IPS DF 19.7 (cell line): ENCODE data around the gene RFC1.
"Not testable (repeated sequence)": the region's sequence is repeated elsewhere in the genome, so short reads cannot be mapped to it uniquely, and the experiment has no call there.

Source experiments
- DNase-seq: peaks from one replicate; pipeline ENCODE4 v3.0.0-alpha.2; 2013; ENCODE audit warnings: low read depth, low spot score

Gene RFC1

DNA sequence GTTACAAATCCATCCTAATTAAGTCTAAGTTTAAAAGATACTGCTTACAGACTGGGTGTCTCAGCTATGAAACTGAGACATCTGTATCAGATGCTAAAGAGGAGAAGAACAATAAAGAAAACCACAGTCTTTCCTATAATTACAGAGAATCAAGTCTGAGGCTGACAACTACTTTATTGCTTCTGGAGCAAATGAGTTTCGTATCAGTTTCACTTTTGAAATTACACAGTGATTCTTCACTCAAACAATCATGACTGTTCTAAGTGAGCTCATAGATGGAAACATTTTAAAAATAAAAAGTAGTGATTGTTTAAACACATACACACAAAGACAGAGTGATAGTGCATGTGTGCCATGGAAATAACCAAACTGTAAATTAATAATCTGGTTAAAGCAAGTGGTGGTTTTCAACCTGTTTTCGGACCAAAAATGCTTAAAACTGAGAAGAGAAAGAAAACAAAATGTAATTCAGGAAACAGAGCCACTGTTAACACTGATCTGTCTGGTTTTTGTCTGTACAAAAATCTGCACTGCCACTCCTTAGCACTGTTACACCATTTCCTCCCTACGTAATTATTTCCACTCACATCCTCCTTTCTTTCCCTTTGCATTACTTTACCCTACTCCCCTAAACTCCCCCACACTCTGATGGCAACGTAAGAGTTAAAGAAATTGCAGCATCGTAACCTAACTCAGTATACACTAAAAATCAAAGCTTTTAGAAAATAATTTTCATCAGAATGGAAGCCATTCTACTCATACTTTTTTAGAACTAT lies 12.5 kb downstream of the RFC1 start:
- DNase-seq = no peak

DNA sequence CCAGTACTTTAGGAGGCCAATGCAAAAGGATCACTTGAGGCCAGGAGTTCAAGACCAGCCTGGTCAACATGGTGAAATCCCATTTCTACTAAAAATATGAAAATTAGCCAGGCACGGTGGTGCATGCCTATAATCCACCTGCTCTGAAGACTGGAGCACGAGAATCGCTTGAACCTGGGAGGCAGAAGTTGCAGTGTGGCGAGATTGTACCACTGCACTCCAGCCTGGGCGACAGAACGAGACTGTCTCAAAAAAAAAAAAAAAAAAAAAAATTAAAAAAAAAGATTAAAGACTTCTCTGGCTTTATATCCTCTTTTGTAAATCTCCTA lies 13.0 kb downstream of the RFC1 start:
- not testable (repeated sequence) for DNase-seq

DNA sequence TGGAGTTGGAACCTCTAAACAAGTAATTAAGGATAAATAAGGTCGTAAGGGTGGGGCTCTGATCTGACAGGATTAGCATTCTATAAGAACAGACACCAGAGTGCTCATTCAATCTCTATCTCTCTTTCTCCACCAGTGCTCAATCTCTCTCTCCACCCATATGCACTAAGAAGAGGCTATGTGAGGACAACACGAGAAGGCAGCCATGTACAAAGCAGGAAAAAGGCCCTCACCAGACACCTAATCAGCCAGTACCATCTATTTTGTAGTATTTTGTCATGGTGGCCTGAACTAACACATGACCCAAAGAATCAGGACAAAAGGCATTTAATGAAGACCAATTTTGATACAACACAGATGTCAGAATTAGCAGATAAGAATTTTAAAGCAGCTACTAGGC lies 16.8 kb downstream of the RFC1 start:
- DNase-seq = no peak

DNA sequence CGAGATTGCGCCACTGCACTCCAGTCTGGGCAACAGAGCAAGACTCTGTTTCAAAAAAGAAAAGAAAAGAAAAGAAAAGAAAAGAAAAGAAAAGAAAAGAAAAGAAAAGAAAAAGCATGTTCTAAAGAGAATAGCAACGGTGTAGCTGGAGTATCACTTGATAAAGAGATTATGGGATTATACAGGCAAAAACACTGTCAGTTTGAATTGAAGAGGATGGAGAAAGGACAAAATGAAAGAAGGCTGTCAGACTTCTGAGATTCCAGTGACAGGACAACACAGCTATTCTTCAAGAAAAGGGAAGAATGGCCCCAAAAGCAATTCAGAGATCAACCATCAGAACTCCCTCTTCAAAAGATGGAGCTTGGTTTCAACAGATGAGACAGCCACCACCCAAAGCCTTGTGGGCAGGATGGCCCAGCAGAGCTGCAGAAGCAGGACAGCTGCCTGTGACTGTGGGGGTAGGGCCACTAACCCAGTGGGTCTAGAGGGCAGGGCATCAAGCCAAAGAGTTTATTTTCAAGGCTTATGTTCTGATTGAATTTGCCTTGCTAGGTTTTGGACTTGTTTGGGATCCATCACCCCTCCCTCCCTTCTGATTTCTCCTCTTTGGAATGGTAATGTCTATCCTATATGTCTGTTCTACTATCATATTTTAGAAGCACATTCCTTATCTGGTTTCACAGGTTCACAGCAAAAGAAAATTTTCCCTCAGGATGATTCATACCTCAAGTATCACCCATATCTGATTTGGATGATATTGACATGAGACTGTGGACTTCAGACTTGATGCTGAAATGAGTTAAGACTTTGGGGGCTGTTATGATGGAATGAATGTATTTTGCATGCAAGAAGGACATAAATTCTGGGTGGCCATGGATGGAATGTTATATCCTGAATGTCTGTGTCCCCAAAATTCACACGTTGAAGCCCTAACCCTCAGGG lies 17.5 kb downstream of the RFC1 start:
- DNase-seq = no peak

DNA sequence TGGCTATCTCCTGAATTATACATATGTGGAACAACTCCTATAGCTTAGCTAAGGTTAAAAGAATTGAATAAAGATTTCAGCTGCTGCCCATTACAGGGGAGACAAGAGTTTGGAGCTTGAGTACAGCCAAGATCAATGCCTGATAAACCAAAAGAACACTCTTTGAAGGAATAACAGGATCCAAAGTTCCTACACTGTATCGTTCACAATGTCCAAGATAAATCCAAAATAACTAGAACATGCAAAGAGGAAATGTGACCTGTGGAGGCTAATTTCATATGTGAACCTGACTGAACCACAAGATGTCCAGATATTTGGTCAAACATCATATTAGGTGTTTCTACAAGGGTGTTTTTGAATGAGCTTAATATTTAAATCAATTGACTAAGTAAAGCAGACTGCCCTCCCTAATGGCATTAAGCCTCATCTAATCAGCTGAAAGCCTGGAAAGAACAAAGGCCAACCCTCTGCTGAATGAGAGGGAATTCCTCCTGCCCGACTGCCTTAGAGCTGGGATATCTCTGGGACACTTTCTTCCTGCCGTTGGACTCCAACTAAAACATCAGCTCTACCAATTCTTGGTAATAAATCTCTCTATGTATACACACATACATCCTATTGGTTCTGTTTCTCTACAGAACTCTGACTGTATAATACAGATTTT lies 19.2 kb downstream of the RFC1 start:
- no peak for DNase-seq

DNA sequence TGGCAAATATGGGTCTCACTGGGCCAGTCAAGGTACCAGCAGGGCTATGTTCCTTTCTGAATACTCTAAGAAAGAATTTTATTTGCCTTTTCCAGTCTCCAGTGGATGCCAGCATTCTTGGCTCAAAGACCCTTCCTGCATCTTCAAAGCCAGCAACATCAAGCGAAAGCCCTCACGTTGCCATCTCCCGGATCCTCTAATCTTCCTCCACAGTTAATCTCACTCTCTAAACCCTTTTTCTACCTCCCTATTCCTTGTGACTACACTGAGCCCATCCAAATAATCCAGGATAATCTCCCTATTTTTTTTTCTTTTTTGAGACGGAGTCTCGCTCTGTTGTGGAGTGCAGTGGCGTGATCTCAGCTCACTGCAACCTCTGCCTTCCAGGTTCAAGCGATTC lies 23.4 kb downstream of the RFC1 start:
- no peak for DNase-seq

DNA sequence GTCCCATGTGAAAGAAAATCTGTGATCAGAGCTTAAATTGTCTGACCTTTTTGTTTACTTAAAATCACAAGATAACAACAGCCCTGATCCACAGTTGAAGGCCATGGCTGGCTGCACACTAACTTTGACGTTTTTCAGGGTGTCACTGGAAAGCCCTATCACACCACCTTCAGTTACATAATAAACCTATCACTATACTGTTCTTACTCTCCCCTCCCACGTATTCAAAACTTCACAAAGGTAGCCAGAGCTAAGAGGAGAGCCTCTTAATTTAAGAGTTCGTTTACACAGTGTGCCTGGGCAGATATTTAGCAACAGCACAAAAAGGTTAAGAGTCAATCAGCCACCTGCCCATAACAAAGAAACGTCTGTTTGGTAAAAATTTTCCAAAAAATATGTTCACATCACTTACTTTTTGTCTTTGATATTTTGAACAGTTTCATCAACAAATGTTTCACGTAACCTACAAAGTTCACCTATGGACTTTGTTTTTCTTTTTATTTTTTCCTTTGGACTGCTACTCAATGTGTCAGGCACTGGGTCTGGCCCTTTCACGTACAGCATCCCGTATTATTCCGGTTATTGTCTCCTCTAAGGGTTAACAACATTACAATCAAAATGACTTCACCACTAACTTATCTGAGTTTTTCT lies 25.0 kb downstream of the RFC1 start:
- DNase-seq = no peak

DNA sequence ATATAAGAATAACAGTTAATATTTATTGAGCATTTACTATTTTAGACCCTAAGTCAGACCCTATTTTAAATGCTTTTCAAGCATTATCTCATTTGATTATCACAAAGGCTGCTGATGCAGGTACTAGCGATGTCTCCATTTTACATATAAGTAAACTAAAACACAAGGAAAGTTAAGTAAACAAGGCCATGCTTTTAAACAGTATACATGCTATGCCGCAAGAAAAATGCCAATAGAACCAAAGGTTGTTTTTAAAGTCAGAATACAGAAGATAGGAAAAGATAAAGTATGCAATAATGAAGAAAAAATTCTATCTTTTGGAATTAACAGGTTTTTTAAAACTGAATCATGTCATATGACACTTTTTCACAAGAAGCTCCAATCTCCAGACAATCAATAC lies 26.2 kb downstream of the RFC1 start:
- DNase-seq = no peak

DNA sequence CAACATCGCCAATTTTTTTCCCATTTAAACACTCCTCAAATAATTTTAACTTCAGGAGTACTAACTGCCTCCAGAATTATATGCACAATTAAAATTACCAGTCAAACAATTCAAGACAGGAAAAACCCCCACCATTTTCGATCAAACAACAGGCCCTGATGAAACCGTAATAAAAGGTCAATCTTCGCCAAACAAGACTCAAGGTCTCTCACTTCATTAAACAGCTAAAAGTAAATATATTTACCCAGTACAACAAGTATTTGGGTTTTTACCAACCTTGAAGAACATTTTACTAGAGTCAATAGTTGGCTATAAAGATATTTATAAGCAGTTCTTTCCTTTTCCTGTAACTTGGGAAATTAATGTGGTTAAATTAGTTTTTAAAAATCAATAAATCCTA lies 28.3 kb downstream of the RFC1 start:
- DNase-seq = no peak

DNA sequence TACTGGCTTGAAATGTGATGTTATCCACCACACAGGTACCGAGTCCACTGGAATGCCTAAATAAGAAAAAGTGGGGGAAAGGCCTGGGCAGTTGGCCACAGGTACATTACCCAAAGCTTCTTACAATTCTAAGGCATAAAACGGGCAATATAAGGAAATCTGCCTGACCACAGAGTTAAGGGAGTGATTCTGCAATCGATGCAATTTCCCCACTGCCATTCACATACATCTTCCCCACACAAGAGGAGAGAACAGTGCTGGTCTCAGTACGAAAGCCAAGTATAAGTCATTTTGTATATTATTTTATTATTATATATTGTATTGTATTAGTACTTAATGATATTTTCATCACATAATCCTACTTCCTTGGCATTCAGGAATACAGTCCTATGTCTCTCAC lies 30.6 kb downstream of the RFC1 start:
- no peak for DNase-seq

DNA sequence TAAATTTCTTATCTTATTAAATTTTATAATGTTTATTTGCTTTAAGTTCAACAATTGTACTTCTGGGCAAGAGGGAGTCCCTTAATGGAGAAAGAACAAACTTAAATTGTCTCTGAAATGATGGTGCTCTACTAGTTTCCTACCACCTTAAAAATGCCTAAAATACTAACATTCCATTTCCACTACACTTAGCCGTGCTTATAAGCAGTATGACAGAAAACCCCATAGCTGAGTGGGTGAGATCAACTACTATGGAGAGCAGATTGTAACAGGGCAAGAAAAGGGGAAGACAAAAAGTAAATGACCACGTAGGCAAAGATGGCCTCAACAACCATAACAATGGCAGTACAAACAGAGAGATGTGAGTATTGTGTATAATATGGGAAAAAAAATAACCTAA lies 35.0 kb downstream of the RFC1 start:
- no peak for DNase-seq

DNA sequence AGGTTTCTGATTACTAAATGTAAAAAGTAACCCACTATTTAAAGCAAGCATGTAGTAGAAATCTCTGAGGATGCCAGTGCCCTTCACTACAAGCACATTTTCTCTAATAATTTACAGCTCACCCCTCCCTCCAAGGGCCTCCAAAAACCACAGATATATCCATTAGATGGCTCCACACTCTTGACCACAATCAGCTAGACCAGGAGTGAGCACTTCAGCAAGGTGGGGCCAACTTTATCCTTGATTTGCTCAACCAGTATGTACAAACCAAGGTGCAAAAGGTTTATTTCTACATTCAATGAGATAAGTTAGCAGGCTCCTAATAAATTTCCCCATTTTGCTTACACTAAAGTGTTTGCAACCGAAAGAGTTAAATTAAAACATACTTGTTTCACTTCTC lies 35.8 kb downstream of the RFC1 start:
- no peak for DNase-seq

DNA sequence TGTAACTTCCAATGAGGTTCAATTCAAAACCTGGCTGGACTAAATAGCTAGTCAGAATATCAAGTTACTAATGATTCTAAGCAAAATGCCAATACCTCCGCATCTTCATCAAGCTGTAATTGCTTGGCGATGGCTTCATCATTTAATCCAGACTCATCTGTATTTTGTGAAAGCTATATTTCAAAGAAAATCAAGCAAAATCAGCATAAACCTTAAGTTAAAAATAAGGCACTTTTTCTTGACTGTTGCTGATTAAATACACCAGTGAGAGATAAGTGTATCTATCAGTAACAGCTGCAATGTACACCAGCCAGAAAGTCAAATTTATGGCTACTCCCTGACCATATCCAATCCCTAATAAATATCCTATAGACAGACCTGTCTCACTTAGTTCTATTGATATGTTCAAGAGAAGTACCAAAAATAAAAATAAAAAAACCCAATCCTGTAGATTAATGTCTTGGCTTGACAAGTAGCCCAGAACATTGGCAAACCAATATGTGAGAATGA lies 39.6 kb downstream of the RFC1 start:
- DNase-seq = no peak

DNA sequence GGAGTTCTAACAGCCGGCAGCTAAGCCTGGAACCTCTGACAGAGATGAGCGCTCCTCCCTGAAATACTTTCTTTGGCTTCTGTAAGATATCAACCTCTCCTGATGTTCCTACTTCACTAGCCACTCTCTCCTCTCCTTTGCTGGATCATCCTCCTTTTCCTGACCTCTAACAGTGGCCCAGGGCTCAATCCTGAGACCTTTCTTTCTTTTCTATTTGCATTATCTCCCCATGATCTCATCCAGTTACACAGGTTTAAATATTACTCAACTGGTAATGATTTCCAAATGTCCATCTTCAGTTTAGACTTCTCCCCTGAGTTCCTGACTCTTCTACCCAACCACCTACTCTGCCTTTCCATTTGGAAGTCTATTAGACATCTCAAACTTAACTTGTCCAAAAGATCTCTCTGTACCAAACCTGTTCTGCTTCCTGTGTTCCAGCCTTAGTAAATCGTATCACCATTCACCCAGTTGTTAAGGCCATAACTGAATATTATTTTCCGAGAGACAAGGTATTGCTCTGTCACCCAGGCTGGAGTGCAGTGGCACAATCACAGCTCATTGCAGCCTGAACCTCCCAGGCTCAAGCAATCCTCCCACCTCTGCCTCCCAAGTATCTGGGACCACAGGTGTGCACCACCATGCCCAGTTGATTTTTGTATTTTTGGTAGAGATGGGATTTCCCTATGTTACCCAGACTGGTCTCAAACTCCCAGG lies 41.1 kb downstream of the RFC1 start:
- DNase-seq = no peak

DNA sequence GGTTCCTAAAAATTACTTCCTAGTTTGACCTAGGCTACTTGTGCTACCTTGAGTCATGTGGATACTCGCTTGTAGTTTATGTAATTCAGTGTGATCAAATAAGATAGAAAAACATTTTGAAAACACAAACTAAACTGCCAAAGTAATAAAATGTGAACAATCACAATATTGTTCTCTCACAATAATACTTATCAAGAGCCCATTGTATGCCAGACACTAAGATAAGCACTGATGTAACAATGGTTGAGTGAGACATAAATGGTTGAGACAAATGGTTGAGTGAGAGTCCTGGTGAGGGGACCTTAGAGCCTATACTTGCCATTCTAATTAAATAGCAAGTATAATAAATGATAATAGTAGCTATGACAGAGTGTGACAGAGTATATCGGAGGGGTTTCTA lies 41.7 kb downstream of the RFC1 start:
- DNase-seq = no peak

DNA sequence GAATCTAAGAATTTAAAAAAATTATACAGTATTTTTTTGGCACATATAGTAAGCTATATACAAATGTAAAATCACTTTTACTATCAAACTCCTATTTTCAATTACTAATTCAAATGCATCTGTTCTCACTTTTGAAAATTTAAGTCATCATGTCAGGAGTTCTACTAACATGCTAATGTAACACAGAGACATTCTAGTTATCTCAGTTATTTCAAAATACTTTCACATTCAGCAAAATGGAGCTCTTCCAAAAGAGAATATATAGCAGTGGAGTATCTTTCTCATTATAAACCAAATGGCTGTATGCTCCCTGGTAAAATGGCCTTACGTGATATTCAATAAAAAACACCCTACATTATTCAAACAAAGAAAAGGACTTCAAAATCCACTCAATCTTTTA lies 42.3 kb downstream of the RFC1 start:
- no peak for DNase-seq

DNA sequence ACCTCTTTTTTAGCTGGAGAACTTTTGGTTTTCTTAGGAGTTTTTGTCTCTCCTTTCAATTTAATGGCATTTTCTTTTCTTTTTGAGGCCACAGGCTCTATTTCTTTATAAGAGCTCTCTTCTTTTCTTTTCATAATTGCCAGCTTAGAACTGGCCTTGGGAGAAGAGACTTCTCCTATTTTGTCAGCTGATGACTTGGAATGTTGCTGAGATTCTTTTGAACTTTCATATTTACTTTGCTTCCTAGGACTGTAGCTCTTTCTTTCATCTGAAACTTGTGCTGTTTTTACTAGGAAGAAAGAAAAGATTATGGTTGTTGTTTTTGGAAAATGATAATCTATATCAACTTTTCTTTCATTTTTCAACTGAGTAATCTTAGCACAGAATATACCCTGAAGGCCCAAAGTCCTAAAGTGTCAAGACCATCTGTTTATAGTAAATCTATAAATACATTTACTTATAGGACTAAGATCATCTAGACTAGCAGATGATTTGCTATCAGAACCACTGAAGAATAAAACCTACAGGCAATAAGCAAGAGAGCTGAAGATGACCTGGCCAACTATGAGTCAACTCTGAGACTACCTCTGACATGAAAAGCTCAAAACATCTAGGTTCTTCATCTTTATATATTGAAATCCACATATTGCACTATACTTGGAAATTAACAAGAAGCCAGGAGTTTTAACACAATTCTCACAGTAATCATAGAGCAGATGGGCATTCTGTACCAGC lies 45.6 kb downstream of the RFC1 start:
- no peak for DNase-seq

DNA sequence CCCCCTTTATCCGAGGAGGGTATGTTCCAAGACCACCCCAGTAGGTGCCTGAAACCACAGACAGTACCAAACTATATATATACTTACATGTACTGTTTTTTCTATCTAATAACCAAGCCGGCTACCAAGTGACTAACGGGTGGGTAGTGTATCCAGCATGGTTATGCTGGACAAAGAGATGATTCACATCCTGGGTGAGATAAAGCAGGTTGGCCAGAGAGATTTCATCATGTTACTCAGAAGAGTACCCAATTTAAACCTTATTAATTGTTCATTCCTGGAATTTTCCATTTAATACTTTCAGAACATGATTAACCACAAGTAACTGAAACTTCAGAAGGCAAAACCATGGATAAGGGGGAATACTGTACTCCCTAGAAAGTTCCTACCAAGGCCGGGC lies 46.5 kb downstream of the RFC1 start:
- DNase-seq = no peak

DNA sequence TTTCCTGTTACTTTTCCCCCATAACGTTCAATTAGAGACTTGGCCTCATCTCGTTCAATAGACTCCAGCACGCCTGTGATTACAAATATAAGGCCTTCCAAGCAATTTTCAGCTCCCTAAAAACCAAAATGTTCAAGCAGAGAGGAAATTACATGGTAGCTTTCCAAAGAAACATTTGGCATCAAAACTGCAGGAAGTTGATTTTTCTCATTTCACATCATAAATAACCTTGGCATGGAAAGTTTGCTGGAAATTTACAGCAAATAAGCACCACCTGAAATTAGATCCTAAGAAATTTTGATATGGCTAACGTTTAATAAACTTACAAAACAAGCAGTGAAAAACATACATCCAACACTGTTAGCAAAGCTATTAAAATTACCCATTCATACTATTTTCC lies 53.3 kb downstream of the RFC1 start:
- no peak for DNase-seq

DNA sequence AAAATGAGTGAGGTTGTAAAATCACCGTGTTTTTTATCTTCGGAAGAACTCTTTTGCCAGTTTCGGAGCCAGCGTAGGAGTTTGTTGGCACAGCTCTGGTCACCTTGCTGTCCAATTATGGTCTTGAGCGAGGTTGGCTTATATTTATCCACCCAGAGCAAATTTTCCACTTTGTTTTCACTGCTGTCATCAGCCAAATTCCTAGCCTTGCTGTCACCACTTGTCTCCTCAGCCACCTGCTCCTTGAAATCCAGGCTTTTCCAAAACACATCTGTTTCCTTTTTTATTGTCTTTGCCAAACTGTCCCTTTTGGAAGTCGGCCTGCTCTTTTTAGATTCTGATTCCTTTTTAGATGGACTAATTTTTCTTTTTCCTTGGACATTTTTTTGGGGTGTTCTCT lies 57.6 kb downstream of the RFC1 start:
- DNase-seq = no peak
